ENCODE measurements around the gene CNTNAP2.
"Not testable (repeated sequence)": the region's sequence is repeated elsewhere in the genome, so short reads cannot be mapped to it uniquely, and the experiment has no call there.

DNA sequence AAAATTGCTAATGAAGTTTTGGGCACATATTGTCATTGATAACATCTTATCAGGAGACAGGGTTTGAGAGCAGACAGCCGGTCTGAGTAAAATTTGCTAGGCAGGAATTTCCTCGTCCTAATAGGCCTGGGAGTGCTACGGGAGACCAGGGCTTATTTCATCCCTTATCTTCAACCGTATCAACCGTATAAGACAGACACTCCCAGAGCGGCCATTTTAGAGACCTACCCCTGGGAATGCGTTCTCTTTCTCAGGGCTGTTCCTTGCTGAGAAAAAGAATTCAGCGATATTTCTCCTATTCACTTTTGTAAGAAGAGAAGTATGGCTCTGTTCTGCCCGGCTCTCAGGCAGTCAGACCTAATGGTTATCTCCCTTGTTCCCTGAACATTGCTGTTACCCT, 74.8 kb downstream of the CNTNAP2 start:
- TF ChIP-seq, protein P1, sequence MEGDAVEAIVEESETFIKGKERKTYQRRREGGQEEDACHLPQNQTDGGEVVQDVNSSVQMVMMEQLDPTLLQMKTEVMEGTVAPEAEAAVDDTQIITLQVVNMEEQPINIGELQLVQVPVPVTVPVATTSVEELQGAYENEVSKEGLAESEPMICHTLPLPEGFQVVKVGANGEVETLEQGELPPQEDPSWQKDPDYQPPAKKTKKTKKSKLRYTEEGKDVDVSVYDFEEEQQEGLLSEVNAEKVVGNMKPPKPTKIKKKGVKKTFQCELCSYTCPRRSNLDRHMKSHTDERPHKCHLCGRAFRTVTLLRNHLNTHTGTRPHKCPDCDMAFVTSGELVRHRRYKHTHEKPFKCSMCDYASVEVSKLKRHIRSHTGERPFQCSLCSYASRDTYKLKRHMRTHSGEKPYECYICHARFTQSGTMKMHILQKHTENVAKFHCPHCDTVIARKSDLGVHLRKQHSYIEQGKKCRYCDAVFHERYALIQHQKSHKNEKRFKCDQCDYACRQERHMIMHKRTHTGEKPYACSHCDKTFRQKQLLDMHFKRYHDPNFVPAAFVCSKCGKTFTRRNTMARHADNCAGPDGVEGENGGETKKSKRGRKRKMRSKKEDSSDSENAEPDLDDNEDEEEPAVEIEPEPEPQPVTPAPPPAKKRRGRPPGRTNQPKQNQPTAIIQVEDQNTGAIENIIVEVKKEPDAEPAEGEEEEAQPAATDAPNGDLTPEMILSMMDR (IDR thresholded peaks at IDR 0.05): not testable (repeated sequence)
- TF ChIP-seq EP300, POLR2AphosphoS5, POLR2A (IDR thresholded peaks at IDR 0.05): not testable (repeated sequence)

Measured in stomach (tissue), 4 donors.